H9 (cell line): ENCODE measurements around the gene C9orf152. TPM values are rescaled to one million over a fixed set of nuclear protein-coding genes. Genes with fewer than 3 reads are reported as not detected.

Experiments
- DNase-seq: peaks from one replicate; pipeline ENCODE4 v3.0.0-alpha.2; 2017
- H2AFZ ChIP-seq: one replicate; pipeline ENCODE4 v1.6.1; 2013; ENCODE audit warnings: mild to moderate bottlenecking, low read length, control low read depth, moderate library complexity
- H2AK5ac ChIP-seq: 2 replicates; pipeline ENCODE4 v1.6.1; 2013; ENCODE audit warnings: low read length, control low read depth, mixed read lengths; ENCODE audit not compliant: insufficient read length
- H2BK120ac ChIP-seq: one replicate; pipeline ENCODE4 v1.6.1; 2013; ENCODE audit warnings: low read depth, mild to moderate bottlenecking, low read length, control low read depth, inconsistent platforms; ENCODE audit not compliant: poor library complexity, severe bottlenecking
- H2BK12ac ChIP-seq: 2 replicates; pipeline ENCODE4 v1.6.1; 2013; ENCODE audit warnings: low read length, control low read depth, mixed read lengths, low read depth; ENCODE audit not compliant: insufficient read length
- H2BK15ac ChIP-seq: 2 replicates; pipeline ENCODE4 v1.6.1; 2013; ENCODE audit warnings: low read depth, low read length, control low read depth
- H2BK20ac ChIP-seq: one replicate; pipeline ENCODE4 v1.6.1; 2013; ENCODE audit warnings: low read depth, mild to moderate bottlenecking, low read length, control low read depth, inconsistent platforms; ENCODE audit not compliant: poor library complexity, severe bottlenecking
- H2BK5ac ChIP-seq: 2 replicates; pipeline ENCODE4 v1.6.1; 2013; ENCODE audit warnings: low read length, control low read depth, mixed read lengths; ENCODE audit not compliant: insufficient read length
- H3K14ac ChIP-seq: 2 replicates; pipeline ENCODE4 v1.6.1; 2013; ENCODE audit warnings: low read length, control low read depth; ENCODE audit not compliant: insufficient read depth
- H3K18ac ChIP-seq: 2 replicates; pipeline ENCODE4 v1.6.1; 2013; ENCODE audit warnings: low read depth, mild to moderate bottlenecking, mixed read lengths, low read length, control low read depth; ENCODE audit not compliant: insufficient read length
- H3K23ac ChIP-seq: 2 replicates; pipeline ENCODE4 v1.6.1; 2013; ENCODE audit warnings: low read length, control low read depth, mixed read lengths, low read depth; ENCODE audit not compliant: insufficient read length
- H3K23me2 ChIP-seq: 2 replicates; pipeline ENCODE4 v1.6.1; 2013; ENCODE audit warnings: low read depth, mild to moderate bottlenecking, mixed read lengths, low read length, control low read depth; ENCODE audit not compliant: insufficient read length, poor library complexity, severe bottlenecking
- H3K27ac ChIP-seq: 2 replicates; pipeline ENCODE4 v1.5.1; 2013; ENCODE audit warnings: low read length, control low read depth, mixed read lengths, low read depth; ENCODE audit not compliant: insufficient read length
- H3K27me3 ChIP-seq: 2 replicates; pipeline ENCODE4 v1.6.1; 2013; ENCODE audit warnings: low read length, control low read depth, inconsistent platforms; ENCODE audit not compliant: insufficient read depth
- H3K4ac ChIP-seq: 2 replicates; pipeline ENCODE4 v1.6.1; 2013; ENCODE audit warnings: low read depth, mild to moderate bottlenecking, control low read depth, inconsistent platforms, low read length, moderate library complexity
- H3K4me1 ChIP-seq: 2 replicates; pipeline ENCODE4 v1.6.1; 2013; ENCODE audit warnings: low read length, control low read depth, inconsistent platforms; ENCODE audit not compliant: insufficient read depth
- H3K4me2 ChIP-seq: 2 replicates; pipeline ENCODE4 v1.6.1; 2013; ENCODE audit warnings: low read length, control low read depth, mixed read lengths; ENCODE audit not compliant: insufficient read length, insufficient read depth
- H3K56ac ChIP-seq: 2 replicates; pipeline ENCODE4 v1.6.1; 2013; ENCODE audit warnings: low read depth, mild to moderate bottlenecking, mixed read lengths, low read length, control low read depth; ENCODE audit not compliant: insufficient read length
- H3K79me1 ChIP-seq: 2 replicates; pipeline ENCODE4 v1.6.1; 2013; ENCODE audit warnings: low read depth, mild to moderate bottlenecking, moderate library complexity, low read length, control low read depth, inconsistent platforms; ENCODE audit not compliant: insufficient read depth, poor library complexity, severe bottlenecking
- H3K79me2 ChIP-seq: 2 replicates; pipeline ENCODE4 v1.6.1; 2013; ENCODE audit warnings: low read length, control low read depth, inconsistent platforms; ENCODE audit not compliant: insufficient read depth
- H3K9ac ChIP-seq: 2 replicates; pipeline ENCODE4 v1.6.1; 2013; ENCODE audit warnings: low read length, control low read depth, mixed read lengths; ENCODE audit not compliant: insufficient read length; ENCODE audit errors: extremely low read depth
- H3K9me3 ChIP-seq: one replicate; pipeline ENCODE4 v1.6.1; 2013; ENCODE audit warnings: low read depth, low read length, inconsistent platforms; ENCODE audit not compliant: control insufficient read depth
- H3T11ph ChIP-seq: one replicate; pipeline ENCODE4 v1.6.1; 2013; ENCODE audit warnings: mild to moderate bottlenecking, low read length, control low read depth, inconsistent platforms
- H4K20me1 ChIP-seq: one replicate; pipeline ENCODE4 v1.6.1; 2013; ENCODE audit not compliant: control insufficient read depth, insufficient read length, insufficient read depth
- H4K5ac ChIP-seq: 2 replicates; pipeline ENCODE4 v1.6.1; 2013; ENCODE audit warnings: low read depth, mild to moderate bottlenecking, mixed read lengths, low read length, control low read depth; ENCODE audit not compliant: insufficient read length
- H4K8ac ChIP-seq: replicated peaks from 2 replicates; pipeline ENCODE4 v1.6.1; 2013; ENCODE audit warnings: low read length, control low read depth, mixed read lengths, low read depth; ENCODE audit not compliant: insufficient read length
- H4K91ac ChIP-seq: 2 replicates; pipeline ENCODE4 v1.6.1; 2013; ENCODE audit warnings: low read depth, mild to moderate bottlenecking, moderate library complexity, mixed read lengths, low read length, control low read depth; ENCODE audit not compliant: insufficient read length
- H3K27ac Mint-ChIP-seq, 3 experiments: 2 replicates in 2 of 3; 3 replicates in 1 of 3; pipeline ENCODE4 v1.8.0; 2020 to 2021; ENCODE audit warnings: mixed read lengths in 3 of 3, mild to moderate bottlenecking in 1 of 3, moderate library complexity in 1 of 3
- H3K27me3 Mint-ChIP-seq: 2 replicates; pipeline ENCODE4 v1.8.0; 2021; ENCODE audit warnings: low read depth, mild to moderate bottlenecking, moderate library complexity, mixed read lengths
- H3K36me3 Mint-ChIP-seq, 3 experiments: 2 replicates in 2 of 3; 3 replicates in 1 of 3; pipeline ENCODE4 v1.8.0; 2020 to 2021; ENCODE audit warnings: low read depth in 3 of 3, mixed read lengths in 3 of 3; ENCODE audit not compliant: insufficient read depth in 1 of 3
- H3K4me1 Mint-ChIP-seq, 2 experiments: 2 replicates each; pipeline ENCODE4 v1.8.0; 2020; ENCODE audit warnings: mixed read lengths in 2 of 2
- H3K4me3 Mint-ChIP-seq, 2 experiments: 2 replicates in 1 of 2; 3 replicates in 1 of 2; pipeline ENCODE4 v1.8.0; 2020 to 2021; ENCODE audit warnings: mild to moderate bottlenecking in 2 of 2, mixed read lengths in 2 of 2, moderate library complexity in 1 of 2
- H3K9me3 Mint-ChIP-seq, 2 experiments: 2 replicates in 1 of 2; 3 replicates in 1 of 2; pipeline ENCODE4 v1.8.0; 2020; ENCODE audit warnings: mild to moderate bottlenecking in 2 of 2, mixed read lengths in 2 of 2, moderate library complexity in 1 of 2
- CTCF ChIP-seq: fragments of 200-600 bp; sonication (generic); conservative IDR thresholded peaks from 3 replicates; pipeline ENCODE4 v1.8.0; 2021; ENCODE audit warnings: antibody characterized with exemption, mild to moderate bottlenecking
- WGBS: extraction: QIAGEN DNeasy Blood & Tissue Kit; methylation state at CpG from one replicate; pipeline ENCODE4 v1.1.7; 2013; ENCODE audit warnings: missing lambda C conversion rate, low lambda C conversion rate, mixed read lengths; ENCODE audit not compliant: insufficient read length; ENCODE audit errors: extremely low coverage; 5-methylcytosine and 5-hydroxymethylcytosine counted together
- total RNA-seq: library from RNA; stranded (reverse); gene quantifications from 2 replicates; pipeline ENCODE4 v1.2.1, GENCODE V29; 2021

Gene C9orf152
- total RNA-seq, 1 experiment from 2014 or later, result not detected

GRCh38 chr9:110248361-110248760 is 40.4 kb upstream of the C9orf152 start:
- H3K4ac ChIP-seq, result no peak overlapping the region
- no CpG with 5 or more reads among the region's 2 CpGs for WGBS
- no peak overlapping the region for H2BK20ac ChIP-seq
- no peaks in the 10 kb centered on the region for H4K20me1 ChIP-seq
- H3K27me3 ChIP-seq, result no peaks in the 10 kb centered on the region
- no peak overlapping the region for H4K8ac ChIP-seq
- no peak overlapping the region for H3K4me3 Mint-ChIP-seq
- H4K5ac ChIP-seq, result no peak overlapping the region
- no peak overlapping the region for H3K4me2 ChIP-seq
- no peak for DNase-seq
- peaks cover 16% of the 10 kb centered on the region; the same call in 1 of the 2 replicates for H3K79me2 ChIP-seq
- H3K27ac Mint-ChIP-seq, result no peak overlapping the region
- H3K56ac ChIP-seq, result no peak overlapping the region
- no peak overlapping the region for H2AFZ ChIP-seq
- no peak overlapping the region for H3T11ph ChIP-seq
- no peaks in the 10 kb centered on the region for H3K9me3 Mint-ChIP-seq
- no peak overlapping the region for H2AK5ac ChIP-seq
- no peak overlapping the region for H3K23ac ChIP-seq
- no peak overlapping the region for H2BK12ac ChIP-seq
- no peaks in the 10 kb centered on the region; the same call in 1 of the 2 replicates for H3K4me1 ChIP-seq
- H3K4me1 Mint-ChIP-seq, result peaks cover 8 to 10% of the 10 kb centered on the region in 2 experiments
- peaks cover 3% of the 10 kb centered on the region for H3K79me1 ChIP-seq
- H3K18ac ChIP-seq, result no peak overlapping the region
- peaks cover 15 to 55% (median 48%) of the 10 kb centered on the region in 3 experiments for H3K36me3 Mint-ChIP-seq
- no peak overlapping the region for H2BK15ac ChIP-seq
- no peaks in the 10 kb centered on the region for H3K27me3 Mint-ChIP-seq
- no peak overlapping the region for H3K9ac ChIP-seq
- H3K14ac ChIP-seq, result no peak overlapping the region
- no peaks in the 10 kb centered on the region for H3K9me3 ChIP-seq
- no peaks in the 10 kb centered on the region for H3K23me2 ChIP-seq
- H4K91ac ChIP-seq, result no peak overlapping the region
- no peak for TF ChIP-seq CTCF
- no peak overlapping the region for H2BK120ac ChIP-seq
- H3K27ac ChIP-seq, result no peak overlapping the region
- no peak overlapping the region for H2BK5ac ChIP-seq
